GM12891 (cell line): ENCODE measurements around the gene MSRB2.

Source experiments
- POLR2A ChIP-seq: IDR thresholded peaks from 2 replicates; pipeline ENCODE4 v1.6.1; 2011; ENCODE audit warnings: low read depth, low read length, control low read depth
- POLR2AphosphoS5 ChIP-seq: IDR thresholded peaks from 2 replicates; pipeline ENCODE4 v1.6.1; 2011; ENCODE audit warnings: low read depth, low read length, control low read depth
- POU2F2 ChIP-seq: IDR thresholded peaks from 2 replicates; pipeline ENCODE4 v1.6.1; 2011; ENCODE audit warnings: low read depth, mild to moderate bottlenecking, control low read depth, low read length, moderate library complexity
- SPI1 ChIP-seq: IDR thresholded peaks from 2 replicates; pipeline ENCODE4 v1.6.1; 2011; ENCODE audit warnings: low read depth, low read length, control low read depth
- TAF1 ChIP-seq: IDR thresholded peaks from 2 replicates; pipeline ENCODE4 v1.6.1; 2011; ENCODE audit warnings: low read depth, low read length, control low read depth

DNA sequence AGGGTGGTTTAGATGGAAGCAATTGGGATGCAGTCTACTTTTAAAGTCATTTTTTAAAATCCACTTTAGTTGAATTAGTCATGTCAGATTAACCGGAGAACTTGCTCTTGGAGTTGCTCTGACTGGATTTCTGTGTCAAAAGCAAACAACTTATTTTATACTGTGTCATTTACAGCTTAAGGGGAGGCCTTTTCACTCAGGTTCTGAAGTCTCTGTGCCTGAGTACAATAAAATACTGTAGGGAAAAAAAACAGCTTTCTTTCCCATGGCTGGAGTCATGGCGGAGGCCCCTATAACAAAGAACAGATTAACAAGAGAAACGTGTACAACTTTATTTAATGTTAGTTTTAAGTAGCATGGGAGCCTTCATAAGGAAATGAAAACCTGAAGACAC is 39.2 kb upstream of the MSRB2 start:
- no peak for TF ChIP-seq POLR2A
- TF ChIP-seq POLR2AphosphoS5, result no peak
- TF ChIP-seq SPI1, result no peak
- TF ChIP-seq TAF1, result no peak
- TF ChIP-seq POU2F2, result no peak
